GM21423 (cell line): ENCODE data around the gene ANKRD42.

Source experiments
- ATAC-seq: cut with Tn5 transposase; IDR thresholded peaks from one replicate; pipeline ENCODE4 v1.9.1; 2021; ENCODE audit warnings: mild to moderate bottlenecking, moderate library complexity; ENCODE audit not compliant: unreplicated experiment

ANKRD42 gene

GRCh38 chr11:83285771-83286528 lies 92.4 kb downstream of the ANKRD42 start, which contains the start of gene CCDC90B:
CCDC90B (minus strand) TSS chr11:83286367; CDS start chr11:83285972, 395 bp downstream.
- peak; percentile 86 for ATAC-seq

- no peak for ATAC-seq
These were observed 94.1 kb downstream of the ANKRD42 start for GRCh38 chr11:83287631-83288030.

GRCh38 chr11:83292709-83293456 lies 99.4 kb downstream of the ANKRD42 start:
- ATAC-seq = peak; percentile 66

GRCh38 chr11:83293457-83293774 lies 99.9 kb downstream of the ANKRD42 start:
- ATAC-seq = no peak

- no peak for ATAC-seq
These were observed 100.7 kb downstream of the ANKRD42 start for GRCh38 chr11:83294208-83294607.
